ENCODE data around the gene DDR1.
"Not testable (repeated sequence)": the region's sequence is repeated elsewhere in the genome, so short reads cannot be mapped to it uniquely, and the experiment has no call there.

Gene DDR1

DNA sequence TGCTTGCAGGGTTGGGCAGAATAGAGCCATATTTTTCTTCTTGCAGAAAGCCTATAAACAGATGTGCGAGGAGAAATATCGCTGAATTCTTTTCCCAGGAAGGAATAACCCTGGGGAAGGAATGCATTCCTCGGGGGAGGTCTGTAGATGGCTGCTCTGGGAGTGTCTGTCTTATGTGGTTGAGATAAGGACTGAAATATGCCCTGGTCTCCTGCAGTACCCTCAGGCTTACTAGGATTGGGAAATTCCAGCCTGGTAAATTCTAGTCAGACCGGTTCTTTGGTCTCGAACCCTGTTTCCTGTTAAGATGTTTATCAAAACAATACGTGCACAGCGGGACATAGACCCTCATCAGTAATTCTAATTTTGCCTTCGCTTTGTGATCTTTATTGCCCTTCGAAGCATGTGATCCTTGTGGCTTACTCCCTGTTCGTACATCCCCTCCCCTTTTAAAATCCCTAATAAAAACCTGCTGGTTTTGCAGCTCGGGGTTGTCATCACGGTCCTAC, 15.0 kb upstream of the DDR1 start:
- H2BK15ac ChIP-seq (ENCODE audit: low read length); H3K18ac ChIP-seq (ENCODE audit: low read length); H3K4ac ChIP-seq (ENCODE audit: low read length); H4K8ac ChIP-seq (ENCODE audit: low read depth, low read length); H4K91ac ChIP-seq (ENCODE audit: low read depth, low read length, poor library complexity); H3K9ac ChIP-seq (ENCODE audit: low read depth, low read length, poor library complexity); H3K23ac ChIP-seq (ENCODE audit: low read depth, low read length, poor library complexity); H3K4me1 ChIP-seq (ENCODE audit: control insufficient read depth in 2 of 2, insufficient read depth in 1 of 2, low read depth in 1 of 2, low read length in 2 of 2); H3K36me3 ChIP-seq (replicated peaks in 1 of 2; ENCODE audit: control insufficient read depth in 2 of 2, insufficient read depth in 2 of 2, low read length in 2 of 2); H2BK12ac ChIP-seq (ENCODE audit: low read length); DNase-seq (ENCODE audit: low spot score); H2BK120ac ChIP-seq (ENCODE audit: low read depth, low read length); H2AFZ ChIP-seq (ENCODE audit: low read length); H2AK5ac ChIP-seq (ENCODE audit: low read depth, low read length); H3K14ac ChIP-seq (ENCODE audit: low read length); H3K79me1 ChIP-seq (ENCODE audit: low read depth, low read length); H3K27ac ChIP-seq (replicated peaks; ENCODE audit: low read length); H3K4me2 ChIP-seq (ENCODE audit: insufficient read depth, low read length, poor library complexity, severe bottlenecking); H3K4me3 ChIP-seq (ENCODE audit: low read length in 2 of 2); H2BK5ac ChIP-seq (ENCODE audit: low read length); H3K27me3 ChIP-seq (ENCODE audit: control insufficient read depth in 3 of 3, insufficient read depth in 3 of 3, low read depth in 1 of 3, low read length in 3 of 3): not testable (repeated sequence)
- H3K9me3 ChIP-seq (replicated peaks in 1 of 2; ENCODE audit: control insufficient read depth in 2 of 2, insufficient read depth in 1 of 2, low read depth in 1 of 2, low read length in 2 of 2), result peaks cover 7 to 32% of the 10 kb centered on the region in 2 donors
- WGBS, 2 donors (ENCODE audit: extremely low coverage in 2 of 2, insufficient read length in 2 of 2, insufficient replicate concordance in 1 of 2), result no CpG with 5 or more reads among the region's 12 CpGs

DNA sequence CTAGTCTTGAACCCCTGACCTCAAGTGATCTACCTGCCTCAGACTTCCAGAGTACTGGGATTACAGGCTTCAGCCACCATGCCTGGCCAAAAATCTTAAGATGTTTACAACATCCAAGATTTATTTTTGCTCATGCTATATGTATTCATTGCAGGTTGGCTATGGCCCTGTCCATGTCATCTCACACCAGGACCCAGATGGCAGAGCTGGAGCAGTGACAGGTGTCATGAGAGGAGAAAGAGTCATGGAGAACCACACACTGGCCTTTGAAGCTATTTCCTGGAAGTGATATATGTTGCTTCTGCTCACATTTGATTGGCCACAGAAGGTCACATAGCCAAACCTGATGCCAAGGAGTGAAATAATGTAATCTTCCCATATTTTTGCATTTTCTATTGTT, 13.8 kb upstream of the DDR1 start:
- Histone ChIP-seq H3K27ac (replicated peaks; ENCODE audit: low read length) (no peak overlapping the region), H2AK5ac (ENCODE audit: low read depth, low read length) (no peak overlapping the region), H3K4ac (ENCODE audit: low read length) (no peak overlapping the region), H3K79me1 (ENCODE audit: low read depth, low read length) (no peaks in the 10 kb centered on the region), H3K18ac (ENCODE audit: low read length) (no peak overlapping the region), H3K36me3 (replicated peaks in 1 of 2; ENCODE audit: control insufficient read depth in 2 of 2, insufficient read depth in 2 of 2, low read length in 2 of 2) (no peaks in the 10 kb centered on the region), H2AFZ (ENCODE audit: low read length) (no peak overlapping the region), H4K8ac (ENCODE audit: low read depth, low read length) (no peak overlapping the region), H3K4me2 (ENCODE audit: insufficient read depth, low read length, poor library complexity, severe bottlenecking) (no peak overlapping the region), H3K9ac (ENCODE audit: low read depth, low read length, poor library complexity) (no peak overlapping the region), H3K4me3 (ENCODE audit: low read length in 2 of 2) (no peak overlapping the region), H3K9me3 (replicated peaks in 1 of 2; ENCODE audit: control insufficient read depth in 2 of 2, insufficient read depth in 1 of 2, low read depth in 1 of 2, low read length in 2 of 2) (peaks cover 7 to 30% of the 10 kb centered on the region in 2 donors), H3K23ac (ENCODE audit: low read depth, low read length, poor library complexity) (no peak overlapping the region), H4K91ac (ENCODE audit: low read depth, low read length, poor library complexity) (no peak overlapping the region), H3K14ac (ENCODE audit: low read length) (no peak overlapping the region), H3K4me1 (ENCODE audit: control insufficient read depth in 2 of 2, insufficient read depth in 1 of 2, low read depth in 1 of 2, low read length in 2 of 2) (no peaks in the 10 kb centered on the region), H3K27me3 (ENCODE audit: control insufficient read depth in 3 of 3, insufficient read depth in 3 of 3, low read depth in 1 of 3, low read length in 3 of 3) (no peaks in the 10 kb centered on the region), H2BK12ac (ENCODE audit: low read length) (no peak overlapping the region), H2BK120ac (ENCODE audit: low read depth, low read length) (no peak overlapping the region), H2BK5ac (ENCODE audit: low read length) (no peak overlapping the region), H2BK15ac (ENCODE audit: low read length) (no peak overlapping the region)
- no peak for DNase-seq (ENCODE audit: low spot score)

- DNase-seq (ENCODE audit: low spot score), result no peak
- H3K4me2 ChIP-seq (ENCODE audit: insufficient read depth, low read length, poor library complexity, severe bottlenecking), result no peak overlapping the region
- WGBS, 2 donors (ENCODE audit: extremely low coverage in 2 of 2, insufficient read length in 2 of 2, insufficient replicate concordance in 1 of 2), result no CpG with 5 or more reads among the region's 4 CpGs
These were observed 12.6 kb upstream of the DDR1 start for GRCh38 chr6:30871592-30872183.

GRCh38 chr6:30873137-30873640, 11.1 kb upstream of the DDR1 start:
- DNase-seq (ENCODE audit: low spot score), result no peak
- Histone ChIP-seq H3K9ac (ENCODE audit: low read depth, low read length, poor library complexity) (no peak overlapping the region), H3K9me3 (replicated peaks in 1 of 2; ENCODE audit: control insufficient read depth in 2 of 2, insufficient read depth in 1 of 2, low read depth in 1 of 2, low read length in 2 of 2) (peaks cover 7 to 30% of the 10 kb centered on the region in 2 donors)

More at GRCh38 chr6:30871592-30872183, 12.6 kb upstream of the DDR1 start:
- Histone ChIP-seq H3K18ac (ENCODE audit: low read length) (no peak overlapping the region), H3K4me3 (ENCODE audit: low read length in 2 of 2) (no peak overlapping the region), H3K27ac (replicated peaks; ENCODE audit: low read length) (no peak overlapping the region), H3K79me1 (ENCODE audit: low read depth, low read length) (no peaks in the 10 kb centered on the region), H3K23ac (ENCODE audit: low read depth, low read length, poor library complexity) (no peak overlapping the region), H2BK120ac (ENCODE audit: low read depth, low read length) (no peak overlapping the region), H3K4ac (ENCODE audit: low read length) (no peak overlapping the region), H2AFZ (ENCODE audit: low read length) (no peak overlapping the region), H3K36me3 (replicated peaks in 1 of 2; ENCODE audit: control insufficient read depth in 2 of 2, insufficient read depth in 2 of 2, low read length in 2 of 2) (no peaks in the 10 kb centered on the region), H2BK5ac (ENCODE audit: low read length) (no peak overlapping the region), H4K91ac (ENCODE audit: low read depth, low read length, poor library complexity) (no peak overlapping the region), H2BK15ac (ENCODE audit: low read length) (no peak overlapping the region), H2AK5ac (ENCODE audit: low read depth, low read length) (no peak overlapping the region), H3K27me3 (ENCODE audit: control insufficient read depth in 3 of 3, insufficient read depth in 3 of 3, low read depth in 1 of 3, low read length in 3 of 3) (no peaks in the 10 kb centered on the region), H2BK12ac (ENCODE audit: low read length) (no peak overlapping the region), H3K14ac (ENCODE audit: low read length) (no peak overlapping the region), H3K4me1 (ENCODE audit: control insufficient read depth in 2 of 2, insufficient read depth in 1 of 2, low read depth in 1 of 2, low read length in 2 of 2) (no peaks in the 10 kb centered on the region), H4K8ac (ENCODE audit: low read depth, low read length) (no peak overlapping the region), H3K9ac (ENCODE audit: low read depth, low read length, poor library complexity) (no peak overlapping the region), H3K9me3 (replicated peaks in 1 of 2; ENCODE audit: control insufficient read depth in 2 of 2, insufficient read depth in 1 of 2, low read depth in 1 of 2, low read length in 2 of 2) (peaks cover 7 to 30% of the 10 kb centered on the region in 2 donors)

More at GRCh38 chr6:30873137-30873640, 11.1 kb upstream of the DDR1 start:
- H2BK12ac ChIP-seq (ENCODE audit: low read length), result no peak overlapping the region
- WGBS, 2 donors (ENCODE audit: extremely low coverage in 2 of 2, insufficient read length in 2 of 2, insufficient replicate concordance in 1 of 2), result no CpG with 5 or more reads among the region's 2 CpGs
- no peak overlapping the region for H2BK5ac ChIP-seq (ENCODE audit: low read length)
- no peaks in the 10 kb centered on the region for H3K79me1 ChIP-seq (ENCODE audit: low read depth, low read length)
- no peak overlapping the region for H4K91ac ChIP-seq (ENCODE audit: low read depth, low read length, poor library complexity)
- no peak overlapping the region for H3K14ac ChIP-seq (ENCODE audit: low read length)
- no peak overlapping the region for H3K4ac ChIP-seq (ENCODE audit: low read length)
- H3K4me2 ChIP-seq (ENCODE audit: insufficient read depth, low read length, poor library complexity, severe bottlenecking), result no peak overlapping the region
- H2BK120ac ChIP-seq (ENCODE audit: low read depth, low read length), result no peak overlapping the region
- H3K36me3 ChIP-seq (replicated peaks in 1 of 2; ENCODE audit: control insufficient read depth in 2 of 2, insufficient read depth in 2 of 2, low read length in 2 of 2), result no peaks in the 10 kb centered on the region
- H2AFZ ChIP-seq (ENCODE audit: low read length), result no peak overlapping the region
- H3K4me3 ChIP-seq (ENCODE audit: low read length in 2 of 2), result no peak overlapping the region
- H3K23ac ChIP-seq (ENCODE audit: low read depth, low read length, poor library complexity), result no peak overlapping the region
- no peak overlapping the region for H2AK5ac ChIP-seq (ENCODE audit: low read depth, low read length)
- no peaks in the 10 kb centered on the region for H3K27me3 ChIP-seq (ENCODE audit: control insufficient read depth in 3 of 3, insufficient read depth in 3 of 3, low read depth in 1 of 3, low read length in 3 of 3)
- H2BK15ac ChIP-seq (ENCODE audit: low read length), result no peak overlapping the region
- H3K27ac ChIP-seq (replicated peaks; ENCODE audit: low read length), result no peak overlapping the region
- no peak overlapping the region for H3K18ac ChIP-seq (ENCODE audit: low read length)
- no peak overlapping the region for H4K8ac ChIP-seq (ENCODE audit: low read depth, low read length)
- peaks cover 8 to 9% of the 10 kb centered on the region in 2 donors for H3K4me1 ChIP-seq (ENCODE audit: control insufficient read depth in 2 of 2, insufficient read depth in 1 of 2, low read depth in 1 of 2, low read length in 2 of 2)
